ENCODE measurements around the gene ARHGEF12. TPM values are rescaled to one million over a fixed set of nuclear protein-coding genes. Genes with fewer than 3 reads are reported as not detected.
"Not testable (repeated sequence)": the region's sequence is repeated elsewhere in the genome, so short reads cannot be mapped to it uniquely, and the experiment has no call there.

Gene ARHGEF12
- total RNA-seq, 1 donor from 2014 or later, result 127 TPM

- no peak for DNase-seq (ENCODE audit: low spot score)
Measured at GRCh38 chr11:120494595-120494994, 158.4 kb downstream of the ARHGEF12 start.

- no peak for DNase-seq (ENCODE audit: low spot score)
Measured at GRCh38 chr11:120499088-120499487, 162.9 kb downstream of the ARHGEF12 start.

DNA sequence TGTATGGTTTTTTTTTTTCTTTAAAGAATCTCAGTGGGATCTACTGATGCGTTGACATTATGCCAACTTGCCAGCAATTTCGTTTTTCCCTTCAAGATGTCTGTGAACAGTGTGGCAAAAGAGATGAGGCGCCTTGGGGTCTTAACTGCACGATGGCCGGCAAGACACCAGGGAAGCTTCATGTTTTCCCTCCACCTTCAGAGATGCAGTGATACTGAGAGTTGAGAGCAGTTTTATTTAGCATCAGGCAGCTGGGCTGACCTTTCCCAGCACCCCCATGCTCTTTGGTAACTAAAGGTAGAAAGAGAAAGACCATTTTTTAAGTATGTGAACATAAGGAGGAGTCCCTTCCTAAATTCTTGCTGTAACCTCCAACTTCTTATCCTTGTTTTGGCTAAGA lies 163.6 kb downstream of the ARHGEF12 start:
- no peak for DNase-seq (ENCODE audit: low spot score)

- DNase-seq (ENCODE audit: low spot score), result no peak
Measured at GRCh38 chr11:120500414-120501071, 164.3 kb downstream of the ARHGEF12 start.

DNA sequence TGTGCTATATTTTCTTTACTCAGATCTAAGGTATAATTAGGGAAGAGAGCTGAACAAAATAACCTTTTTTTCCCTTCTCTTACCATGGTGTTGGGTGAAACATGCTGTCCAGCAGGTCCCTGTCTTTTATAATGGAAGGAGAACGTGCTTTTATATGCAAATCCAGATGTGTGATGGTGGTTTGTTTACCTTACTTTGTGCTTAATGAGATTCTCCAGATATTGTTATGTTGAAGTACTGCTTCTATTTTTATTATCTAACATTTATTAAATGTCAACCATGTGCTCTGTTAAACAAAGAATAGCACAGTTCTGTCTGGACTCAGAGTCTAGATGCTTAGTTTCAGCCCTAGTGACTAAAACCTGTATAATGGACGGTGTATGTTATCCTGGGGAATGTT lies 165.2 kb downstream of the ARHGEF12 start:
- DNase-seq (ENCODE audit: low spot score), result no peak

- DNase-seq (ENCODE audit: low spot score), result no peak
Measured at GRCh38 chr11:120501976-120502755, 166.0 kb downstream of the ARHGEF12 start.

- DNase-seq (ENCODE audit: low spot score), result not testable (repeated sequence)
Measured at GRCh38 chr11:120503529-120503928, 167.3 kb downstream of the ARHGEF12 start.

- no peak for DNase-seq (ENCODE audit: low spot score)
Measured at GRCh38 chr11:120505801-120506425, 169.7 kb downstream of the ARHGEF12 start.

- DNase-seq (ENCODE audit: low spot score), result no peak
Measured at GRCh38 chr11:120509346-120510053, 173.3 kb downstream of the ARHGEF12 start.

GRCh38 chr11:120510406-120511115 lies 174.3 kb downstream of the ARHGEF12 start:
- DNase-seq (ENCODE audit: low spot score), result no peak

- DNase-seq (ENCODE audit: low spot score), result peak; percentile 85
Measured at GRCh38 chr11:120511116-120511819, 175.1 kb downstream of the ARHGEF12 start, which contains the start of gene GRIK4. Gene GRIK4, plus strand, starts transcription at chr11:120511748. Its CDS starts 148,571 bp downstream, at chr11:120660319.

DNA sequence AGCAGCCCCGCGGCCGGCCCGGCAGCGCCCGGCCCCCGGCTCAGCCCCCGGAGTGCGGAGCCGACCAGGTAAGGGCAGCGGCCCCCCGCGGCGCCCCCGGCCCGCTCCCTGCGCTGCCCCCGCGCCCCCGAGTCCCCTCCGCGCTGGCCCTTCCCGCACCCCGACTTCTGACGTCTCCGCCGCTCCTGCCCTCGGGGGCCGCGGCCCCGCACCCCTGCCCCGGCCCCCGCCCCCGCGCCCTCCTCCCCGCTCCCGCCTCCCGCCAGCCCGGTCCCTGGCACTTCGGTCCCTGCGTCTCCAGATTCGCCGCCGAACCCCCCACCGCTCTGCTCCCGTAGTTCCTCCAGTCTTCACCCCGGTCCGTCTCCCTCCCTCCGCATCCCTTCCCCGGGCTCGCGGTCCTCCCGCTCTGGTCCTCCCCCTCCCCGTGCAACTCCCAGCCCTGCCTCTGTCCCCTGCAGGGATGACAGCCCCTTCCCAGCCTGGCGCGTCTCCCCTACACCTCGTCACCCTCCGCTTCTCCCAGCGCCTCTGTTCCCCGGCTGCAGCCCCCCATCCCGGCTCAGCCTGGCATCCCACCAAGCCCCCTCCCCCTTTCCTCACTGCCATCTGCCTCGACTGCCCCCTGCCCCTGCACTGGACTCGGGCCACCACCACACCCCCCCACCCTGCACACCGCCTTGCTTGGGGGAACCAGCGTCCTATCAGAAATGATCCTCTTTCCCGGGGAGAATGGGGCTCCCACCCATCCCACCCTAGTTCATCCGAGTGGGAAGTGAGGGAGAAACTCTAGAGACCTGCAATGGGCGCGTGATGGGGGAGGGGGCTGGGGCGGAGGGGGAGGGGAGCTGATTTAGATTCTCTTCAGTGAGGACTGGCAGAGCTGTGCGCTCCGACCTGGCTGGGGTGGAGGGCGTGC lies 175.9 kb downstream of the ARHGEF12 start:
- no peak for DNase-seq (ENCODE audit: low spot score)

DNA sequence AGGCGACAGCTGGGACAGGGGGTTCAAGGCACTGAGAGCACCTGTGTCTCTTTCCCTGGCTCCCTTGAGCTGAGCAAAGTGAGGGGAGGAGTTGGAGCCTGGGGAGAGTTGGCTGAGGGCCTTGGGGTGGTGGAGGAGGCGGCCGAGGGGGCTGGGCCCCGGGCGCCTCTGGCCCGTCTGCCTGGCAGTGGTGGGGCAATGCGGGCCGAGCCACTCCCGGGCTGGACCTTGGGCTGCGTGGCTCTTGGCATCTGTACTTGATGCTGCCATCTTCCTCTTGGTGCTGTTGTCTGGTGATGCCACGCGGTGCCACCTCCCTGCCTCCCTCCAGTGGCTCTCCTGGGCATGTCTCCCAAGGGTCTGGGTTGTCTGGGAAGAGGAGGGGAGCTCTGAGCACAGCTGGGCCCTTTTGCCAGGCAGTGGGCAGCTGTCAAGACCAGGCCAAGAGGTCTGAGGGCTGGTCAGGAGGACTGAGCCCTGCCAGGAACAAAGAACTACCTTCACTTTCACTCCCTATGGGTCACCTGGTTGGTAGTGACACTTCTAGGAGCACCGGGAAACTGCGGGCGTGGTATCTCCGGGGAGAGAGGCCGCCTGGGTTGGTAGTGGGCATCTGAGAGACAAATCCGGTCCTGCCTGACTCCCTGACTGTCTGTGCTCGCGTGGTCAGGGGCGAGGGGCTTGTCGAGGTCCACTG lies 176.7 kb downstream of the ARHGEF12 start:
- no peak for DNase-seq (ENCODE audit: low spot score)

GRCh38 chr11:120513436-120514315 lies 177.5 kb downstream of the ARHGEF12 start:
- DNase-seq (ENCODE audit: low spot score), result no peak

DNA sequence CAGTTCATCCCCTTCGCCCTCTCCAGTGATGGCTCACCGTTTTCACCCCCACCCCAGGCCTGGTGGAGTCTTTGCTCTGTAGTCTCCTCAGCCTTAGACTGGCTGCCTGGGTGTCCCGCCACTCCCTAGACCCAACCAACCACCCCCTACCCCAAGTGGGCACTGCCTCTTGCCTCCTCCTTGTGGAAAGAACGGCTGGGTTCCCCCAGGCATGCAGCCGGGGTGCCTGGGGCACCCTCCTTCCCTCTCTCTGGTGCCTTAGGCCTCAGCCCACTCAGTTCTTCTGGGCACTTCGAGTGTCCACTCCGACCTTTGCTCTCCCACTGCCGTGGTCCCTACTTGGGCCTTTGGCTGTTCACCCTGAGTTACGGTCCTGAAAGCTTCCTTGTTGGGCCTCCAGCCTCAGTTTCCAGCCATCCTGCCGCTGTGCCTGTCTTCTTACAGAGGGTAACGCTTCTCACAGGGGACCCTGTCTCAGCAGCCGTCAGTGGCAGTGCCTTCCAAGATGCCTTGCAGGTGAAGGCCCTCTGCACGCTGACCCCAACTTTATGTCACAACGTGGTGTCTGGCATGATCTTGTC lies 178.4 kb downstream of the ARHGEF12 start:
- DNase-seq (ENCODE audit: low spot score), result no peak

- DNase-seq (ENCODE audit: low spot score), result no peak
Measured at GRCh38 chr11:120515186-120515723, 179.0 kb downstream of the ARHGEF12 start.

Data from mucosa of gallbladder (tissue), 1 donor.